Measurements from ENCODE around the gene COX14. TPM values are rescaled to one million over a fixed set of nuclear protein-coding genes. Genes with fewer than 3 reads are reported as not detected.

The COX14 gene
- total RNA-seq, 1 donor from 2014 or later: 42.4 TPM

- DNase-seq: no peak
- no peak overlapping the region for H3K4me3 Mint-ChIP-seq
- peaks cover 61% of the 10 kb centered on the region for H3K36me3 Mint-ChIP-seq (ENCODE audit: low read depth)
- ATAC-seq (ENCODE audit: low read depth): no peak
- no peak overlapping the region for H3K27ac Mint-ChIP-seq
- CTCF ChIA-PET: interaction anchor here (0.8 to 3.0 kb wide), 16 partner anchors 8 to 229 kb away, joined by 3 to 25 read pairs (median 4); partner anchors contain the start of genes CERS5, COX14 and GPD1
- intact Hi-C loops (cut with micrococcal nuclease): loop anchor here (1.0 to 5.0 kb wide), 2 partner anchors 39 to 87 kb away; no protein-coding TSS in a partner anchor
- H3K9me3 Mint-ChIP-seq: no peaks in the 10 kb centered on the region
- H3K4me1 Mint-ChIP-seq: peaks cover 35% of the 10 kb centered on the region
- no peaks in the 10 kb centered on the region for H3K27me3 Mint-ChIP-seq
- POLR2A ChIA-PET: interaction anchor here (0.6 to 8.5 kb wide), 6 partner anchors 11 to 427 kb away, joined by 3 to 262 read pairs (median 5); partner anchors contain the start of genes CERS5 and COX14
- TF ChIP-seq, protein P1, sequence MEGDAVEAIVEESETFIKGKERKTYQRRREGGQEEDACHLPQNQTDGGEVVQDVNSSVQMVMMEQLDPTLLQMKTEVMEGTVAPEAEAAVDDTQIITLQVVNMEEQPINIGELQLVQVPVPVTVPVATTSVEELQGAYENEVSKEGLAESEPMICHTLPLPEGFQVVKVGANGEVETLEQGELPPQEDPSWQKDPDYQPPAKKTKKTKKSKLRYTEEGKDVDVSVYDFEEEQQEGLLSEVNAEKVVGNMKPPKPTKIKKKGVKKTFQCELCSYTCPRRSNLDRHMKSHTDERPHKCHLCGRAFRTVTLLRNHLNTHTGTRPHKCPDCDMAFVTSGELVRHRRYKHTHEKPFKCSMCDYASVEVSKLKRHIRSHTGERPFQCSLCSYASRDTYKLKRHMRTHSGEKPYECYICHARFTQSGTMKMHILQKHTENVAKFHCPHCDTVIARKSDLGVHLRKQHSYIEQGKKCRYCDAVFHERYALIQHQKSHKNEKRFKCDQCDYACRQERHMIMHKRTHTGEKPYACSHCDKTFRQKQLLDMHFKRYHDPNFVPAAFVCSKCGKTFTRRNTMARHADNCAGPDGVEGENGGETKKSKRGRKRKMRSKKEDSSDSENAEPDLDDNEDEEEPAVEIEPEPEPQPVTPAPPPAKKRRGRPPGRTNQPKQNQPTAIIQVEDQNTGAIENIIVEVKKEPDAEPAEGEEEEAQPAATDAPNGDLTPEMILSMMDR (IDR thresholded peaks at IDR 0.05): no peak
These were observed 24.0 kb upstream of the COX14 start for GRCh38 chr12:50087995-50088394.

- Mint-ChIP-seq H3K27ac (peak overlapping the region; percentile 50), H3K36me3 (ENCODE audit: low read depth) (peaks cover 67% of the 10 kb centered on the region), H3K4me3 (peak overlapping the region; percentile 1), H3K27me3 (no peaks in the 10 kb centered on the region), H3K4me1 (peaks cover 32% of the 10 kb centered on the region), H3K9me3 (no peaks in the 10 kb centered on the region)
- DNase-seq: no peak
- TF ChIP-seq, protein P1 (IDR thresholded peaks at IDR 0.05): no peak
- peak; percentile 15 for ATAC-seq (ENCODE audit: low read depth)
- intact Hi-C loops (cut with micrococcal nuclease): loop anchor here (1.0 to 5.0 kb wide), 2 partner anchors 39 to 87 kb away; no protein-coding TSS in a partner anchor
- ChIA-PET CTCF (interaction anchor here (0.6 to 3.0 kb wide), 18 partner anchors 8 to 163 kb away, joined by 3 to 32 read pairs (median 4); partner anchors contain the start of genes CERS5, COX14 and GPD1), POLR2A (interaction anchor here (0.6 to 8.5 kb wide), 5 partner anchors 12 to 101 kb away, joined by 3 to 262 read pairs (median 6); partner anchors contain the start of genes CERS5 and COX14)
These were observed 23.3 kb upstream of the COX14 start for GRCh38 chr12:50088577-50089335.

- POLR2A ChIA-PET: interaction anchor here (1.1 to 8.5 kb wide), 3 partner anchors 10 to 20 kb away, joined by 3 to 262 read pairs (median 3); partner anchors contain the start of genes COX14 and GPD1
- CTCF ChIA-PET: interaction anchor here (0.8 to 3.0 kb wide), 8 partner anchors 11 to 87 kb away, joined by 3 to 32 read pairs (median 5); partner anchors contain the start of gene COX14
- Mint-ChIP-seq H3K36me3 (ENCODE audit: low read depth) (peaks cover 75% of the 10 kb centered on the region), H3K4me3 (no peak overlapping the region), H3K27me3 (no peaks in the 10 kb centered on the region), H3K4me1 (peaks cover 30% of the 10 kb centered on the region), H3K27ac (no peak overlapping the region), H3K9me3 (no peaks in the 10 kb centered on the region)
- DNase-seq (no peak), ATAC-seq (ENCODE audit: low read depth) (no peak)
- TF ChIP-seq, protein P1 (IDR thresholded peaks at IDR 0.05): no peak
- intact Hi-C loops (cut with micrococcal nuclease): loop anchor here (5.0 kb wide), 1 partner anchor 38 kb away; no protein-coding TSS in a partner anchor
These were observed 22.3 kb upstream of the COX14 start for GRCh38 chr12:50089730-50090129.

DNA sequence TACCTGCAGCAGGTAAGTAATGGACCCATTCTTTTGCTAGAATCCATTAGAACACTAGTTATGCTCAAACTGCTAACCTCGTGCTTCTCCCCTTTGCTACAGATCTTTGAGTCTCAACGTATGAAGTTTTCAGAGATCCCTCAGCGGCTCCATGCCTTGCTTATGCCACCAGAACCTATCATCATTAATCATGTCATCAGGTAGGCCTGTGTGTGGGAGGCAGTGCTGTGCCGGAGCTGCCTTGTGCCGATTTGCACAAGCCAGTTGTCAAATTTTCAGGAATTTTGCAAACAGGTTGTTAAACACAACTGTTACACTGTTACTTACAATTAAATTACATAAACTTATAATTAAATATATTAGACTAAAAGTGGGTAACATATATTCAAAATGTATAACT, 21.6 kb upstream of the COX14 start:
- Mint-ChIP-seq H3K27ac (no peak overlapping the region), H3K4me3 (no peak overlapping the region), H3K36me3 (ENCODE audit: low read depth) (peaks cover 78% of the 10 kb centered on the region), H3K27me3 (no peaks in the 10 kb centered on the region), H3K9me3 (no peaks in the 10 kb centered on the region), H3K4me1 (peaks cover 26% of the 10 kb centered on the region)
- no peak for ATAC-seq (ENCODE audit: low read depth)
- CTCF ChIA-PET: interaction anchor here (1.2 to 2.0 kb wide), 4 partner anchors 10 to 42 kb away, joined by 3 to 32 read pairs (median 4); partner anchors contain the start of gene COX14
- TF ChIP-seq, protein P1 (IDR thresholded peaks at IDR 0.05): no peak
- POLR2A ChIA-PET: interaction anchor here (1.1 to 8.5 kb wide), 3 partner anchors 10 to 19 kb away, joined by 3 to 262 read pairs (median 3); partner anchors contain the start of genes COX14 and GPD1
- intact Hi-C loops (cut with micrococcal nuclease): no loop called here
- DNase-seq: no peak

DNA sequence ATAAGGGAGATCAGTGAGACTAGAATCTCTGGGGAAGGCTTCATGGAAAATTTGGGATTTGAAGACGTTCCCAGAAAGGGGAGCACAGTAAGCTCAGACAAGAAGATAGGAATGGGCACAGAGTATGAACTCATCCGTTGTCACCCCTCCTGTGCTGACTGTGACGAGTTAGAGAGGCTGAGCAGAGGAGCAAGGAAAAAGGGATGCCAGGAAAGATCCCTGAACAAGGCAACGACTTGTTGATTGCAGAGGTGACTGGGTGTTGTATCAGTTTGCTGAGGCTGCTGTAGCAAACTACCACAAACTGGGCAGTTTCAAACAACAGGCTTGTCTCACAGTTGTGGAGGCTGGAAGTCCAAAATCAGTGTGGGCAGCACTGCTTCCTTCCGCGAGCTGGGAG, 14.1 kb upstream of the COX14 start:
- no peak for ATAC-seq (ENCODE audit: low read depth)
- DNase-seq: no peak
- CTCF ChIA-PET: no interaction called here
- H3K27ac Mint-ChIP-seq: no peak overlapping the region
- H3K4me3 Mint-ChIP-seq: no peak overlapping the region
- TF ChIP-seq, protein P1 (IDR thresholded peaks at IDR 0.05): no peak
- POLR2A ChIA-PET: no interaction called here
- no peaks in the 10 kb centered on the region for H3K27me3 Mint-ChIP-seq
- no peaks in the 10 kb centered on the region for H3K9me3 Mint-ChIP-seq
- H3K36me3 Mint-ChIP-seq (ENCODE audit: low read depth): peaks cover 89% of the 10 kb centered on the region
- intact Hi-C loops (cut with micrococcal nuclease): no loop called here
- H3K4me1 Mint-ChIP-seq: peaks cover 3% of the 10 kb centered on the region
